ENCODE results near the gene DCXR.

DNA sequence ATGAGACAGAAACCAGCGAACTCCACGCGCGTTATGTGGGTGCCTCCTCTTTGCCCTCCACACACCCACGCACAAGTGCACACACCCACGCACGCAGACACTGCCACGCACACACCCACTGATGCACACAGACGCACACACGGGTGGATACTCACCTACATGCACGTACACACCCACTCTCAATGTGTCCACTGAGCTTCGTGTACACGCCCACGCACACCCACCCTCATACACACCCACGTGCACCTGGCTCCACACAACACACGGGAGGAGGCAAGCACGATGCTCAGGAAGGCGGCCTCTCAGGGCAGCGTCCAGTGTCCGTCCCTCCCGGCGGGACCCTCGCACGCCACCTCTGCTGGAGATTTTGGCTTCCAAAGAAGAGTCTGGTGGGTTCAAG lies 9.9 kb upstream of the DCXR start:
- TF ChIP-seq POLR2AphosphoS5 (IDR thresholded peaks at IDR 0.05; ENCODE audit: insufficient read depth, low read depth, low read length) (no peak), POLR2A (IDR thresholded peaks at IDR 0.05; ENCODE audit: low read depth, low read length) (no peak)
- TF ChIP-seq, protein P1, sequence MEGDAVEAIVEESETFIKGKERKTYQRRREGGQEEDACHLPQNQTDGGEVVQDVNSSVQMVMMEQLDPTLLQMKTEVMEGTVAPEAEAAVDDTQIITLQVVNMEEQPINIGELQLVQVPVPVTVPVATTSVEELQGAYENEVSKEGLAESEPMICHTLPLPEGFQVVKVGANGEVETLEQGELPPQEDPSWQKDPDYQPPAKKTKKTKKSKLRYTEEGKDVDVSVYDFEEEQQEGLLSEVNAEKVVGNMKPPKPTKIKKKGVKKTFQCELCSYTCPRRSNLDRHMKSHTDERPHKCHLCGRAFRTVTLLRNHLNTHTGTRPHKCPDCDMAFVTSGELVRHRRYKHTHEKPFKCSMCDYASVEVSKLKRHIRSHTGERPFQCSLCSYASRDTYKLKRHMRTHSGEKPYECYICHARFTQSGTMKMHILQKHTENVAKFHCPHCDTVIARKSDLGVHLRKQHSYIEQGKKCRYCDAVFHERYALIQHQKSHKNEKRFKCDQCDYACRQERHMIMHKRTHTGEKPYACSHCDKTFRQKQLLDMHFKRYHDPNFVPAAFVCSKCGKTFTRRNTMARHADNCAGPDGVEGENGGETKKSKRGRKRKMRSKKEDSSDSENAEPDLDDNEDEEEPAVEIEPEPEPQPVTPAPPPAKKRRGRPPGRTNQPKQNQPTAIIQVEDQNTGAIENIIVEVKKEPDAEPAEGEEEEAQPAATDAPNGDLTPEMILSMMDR (IDR thresholded peaks at IDR 0.05; ENCODE audit: extremely low read depth in 1 of 2, insufficient read depth in 1 of 2, low read depth in 1 of 2, low read length in 2 of 2) = no peak
- TF ChIP-seq, protein P2, sequence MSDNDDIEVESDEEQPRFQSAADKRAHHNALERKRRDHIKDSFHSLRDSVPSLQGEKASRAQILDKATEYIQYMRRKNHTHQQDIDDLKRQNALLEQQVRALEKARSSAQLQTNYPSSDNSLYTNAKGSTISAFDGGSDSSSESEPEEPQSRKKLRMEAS (IDR thresholded peaks at IDR 0.05; ENCODE audit: insufficient read depth, insufficient read length) = no peak

All from endothelial cell of umbilical vein (primary cell).